Glomerular visceral epithelial cell (primary cell): ENCODE data around the gene ZNF664.

Experiments
- DNase-seq: peaks from one replicate; pipeline ENCODE4 v3.0.0-alpha.2; 2016; ENCODE audit errors: extremely low spot score

ZNF664 gene

GRCh38 chr12:124034297-124034696, 61.3 kb downstream of the ZNF664 start:
- DNase-seq, result no peak

GRCh38 chr12:124035163-124035562, 62.1 kb downstream of the ZNF664 start:
- DNase-seq, result no peak

GRCh38 chr12:124036171-124036598, 63.2 kb downstream of the ZNF664 start:
- no peak for DNase-seq

- peak; percentile 48 for DNase-seq
These were observed 63.7 kb downstream of the ZNF664 start for GRCh38 chr12:124036657-124037109.

GRCh38 chr12:124037331-124037730, 64.3 kb downstream of the ZNF664 start:
- no peak for DNase-seq

GRCh38 chr12:124039276-124039675, 66.3 kb downstream of the ZNF664 start:
- peak; percentile 75 for DNase-seq

- DNase-seq, result no peak
These were observed 67.3 kb downstream of the ZNF664 start for GRCh38 chr12:124040291-124040690.

GRCh38 chr12:124040737-124041136, 67.7 kb downstream of the ZNF664 start:
- no peak for DNase-seq

GRCh38 chr12:124041907-124042306, 68.9 kb downstream of the ZNF664 start:
- DNase-seq, result no peak

GRCh38 chr12:124044021-124044420, 71.0 kb downstream of the ZNF664 start:
- no peak for DNase-seq

- DNase-seq, result no peak
These were observed 71.8 kb downstream of the ZNF664 start for GRCh38 chr12:124044809-124045321.

GRCh38 chr12:124045671-124046455, 72.8 kb downstream of the ZNF664 start:
- DNase-seq, result no peak

- no peak for DNase-seq
These were observed 73.4 kb downstream of the ZNF664 start for GRCh38 chr12:124046456-124046740.

GRCh38 chr12:124047045-124047566, 74.1 kb downstream of the ZNF664 start:
- DNase-seq, result no peak

GRCh38 chr12:124049451-124050094, 76.6 kb downstream of the ZNF664 start:
- DNase-seq, result peak; percentile 50

- DNase-seq, result peak; percentile 57
These were observed 80.8 kb downstream of the ZNF664 start for GRCh38 chr12:124053851-124054250.

- DNase-seq, result no peak
These were observed 82.1 kb downstream of the ZNF664 start for GRCh38 chr12:124055066-124055465.

GRCh38 chr12:124057691-124058090, 84.7 kb downstream of the ZNF664 start:
- no peak for DNase-seq

- no peak for DNase-seq
These were observed 86.7 kb downstream of the ZNF664 start for GRCh38 chr12:124059752-124060151.
